Rectal smooth muscle tissue (tissue), 1 donor: Measurements from ENCODE around the gene CCDC116.
"Not testable (repeated sequence)": the region's sequence is repeated elsewhere in the genome, so short reads cannot be mapped to it uniquely, and the experiment has no call there.

Source experiments
- H3K27ac ChIP-seq: one replicate; pipeline ENCODE4 v1.7.0; 2013; ENCODE audit warnings: low read depth, low read length, inconsistent platforms
- H3K27me3 ChIP-seq: one replicate; pipeline ENCODE4 v1.7.0; 2013; ENCODE audit warnings: low read length; ENCODE audit not compliant: control insufficient read depth, insufficient read depth
- H3K36me3 ChIP-seq: one replicate; pipeline ENCODE4 v1.7.0; 2013; ENCODE audit warnings: low read length; ENCODE audit not compliant: control insufficient read depth, insufficient read depth
- H3K4me1 ChIP-seq: one replicate; pipeline ENCODE4 v1.7.0; 2013; ENCODE audit warnings: low read length; ENCODE audit not compliant: control insufficient read depth, insufficient read depth
- H3K4me3 ChIP-seq: one replicate; pipeline ENCODE4 v1.7.0; 2013; ENCODE audit warnings: low read length
- H3K9ac ChIP-seq: one replicate; pipeline ENCODE4 v1.7.0; 2013; ENCODE audit warnings: low read length

The CCDC116 gene

GRCh38 chr22:21641417-21641788 is 8.8 kb downstream of the CCDC116 start:
- Histone ChIP-seq H3K9ac (no peak overlapping the region), H3K27me3 (no peaks in the 10 kb centered on the region), H3K4me3 (peak overlapping the region; percentile 71), H3K4me1 (peaks cover 4% of the 10 kb centered on the region), H3K36me3 (no peaks in the 10 kb centered on the region), H3K27ac (no peak overlapping the region)

GRCh38 chr22:21641789-21642583 is 9.4 kb downstream of the CCDC116 start, which contains the start of gene SDF2L1:
Gene SDF2L1, plus strand, starts transcription at chr22:21642302. Its CDS starts 35 bp downstream, at chr22:21642337.
- no peaks in the 10 kb centered on the region for H3K36me3 ChIP-seq
- peaks cover 4% of the 10 kb centered on the region for H3K4me1 ChIP-seq
- H3K27ac ChIP-seq, result peak within 1 kb of the TSS; percentile 12
- peak within 1 kb of the TSS; percentile 29 for H3K9ac ChIP-seq
- H3K27me3 ChIP-seq, result no peaks in the 10 kb centered on the region
- H3K4me3 ChIP-seq, result peak within 1 kb of the TSS; percentile 84

- Histone ChIP-seq H3K36me3 (no peaks in the 10 kb centered on the region), H3K27me3 (no peaks in the 10 kb centered on the region), H3K27ac (peak overlapping the region; percentile 12), H3K4me3 (peak overlapping the region; percentile 84), H3K9ac (peak overlapping the region; percentile 27), H3K4me1 (peaks cover 4% of the 10 kb centered on the region)
Measured at GRCh38 chr22:21642584-21643448, 10.3 kb downstream of the CCDC116 start.

GRCh38 chr22:21643533-21644357 is 11.2 kb downstream of the CCDC116 start:
- Histone ChIP-seq H3K9ac (no peak overlapping the region), H3K27ac (no peak overlapping the region), H3K4me3 (peak overlapping the region; percentile 84), H3K36me3 (no peaks in the 10 kb centered on the region), H3K4me1 (peaks cover 4% of the 10 kb centered on the region), H3K27me3 (no peaks in the 10 kb centered on the region)

GRCh38 chr22:21645513-21645912 is 13.0 kb downstream of the CCDC116 start:
- not testable (repeated sequence) for H3K27me3 ChIP-seq, H3K4me1 ChIP-seq, H3K36me3 ChIP-seq, H3K27ac ChIP-seq, H3K4me3 ChIP-seq, H3K9ac ChIP-seq

- Histone ChIP-seq H3K4me3 (no peak overlapping the region), H3K9ac (no peak overlapping the region), H3K27ac (no peak overlapping the region), H3K27me3 (no peaks in the 10 kb centered on the region), H3K36me3 (no peaks in the 10 kb centered on the region), H3K4me1 (peaks cover 7% of the 10 kb centered on the region)
Measured at GRCh38 chr22:21646608-21647590, 14.3 kb downstream of the CCDC116 start.

GRCh38 chr22:21650280-21650679 is 17.7 kb downstream of the CCDC116 start:
- Histone ChIP-seq H3K4me3 (no peak overlapping the region), H3K36me3 (no peaks in the 10 kb centered on the region), H3K4me1 (peaks cover 3% of the 10 kb centered on the region), H3K9ac (no peak overlapping the region), H3K27me3 (no peaks in the 10 kb centered on the region), H3K27ac (no peak overlapping the region)

GRCh38 chr22:21650823-21651520 is 18.4 kb downstream of the CCDC116 start:
- Histone ChIP-seq H3K4me1 (peaks cover 3% of the 10 kb centered on the region), H3K4me3 (peak overlapping the region; percentile 76), H3K27ac (no peak overlapping the region), H3K36me3 (no peaks in the 10 kb centered on the region), H3K27me3 (no peaks in the 10 kb centered on the region), H3K9ac (no peak overlapping the region)

GRCh38 chr22:21651521-21652009 is 19.0 kb downstream of the CCDC116 start:
- Histone ChIP-seq H3K36me3 (no peaks in the 10 kb centered on the region), H3K27me3 (no peaks in the 10 kb centered on the region), H3K4me1 (peaks cover 3% of the 10 kb centered on the region), H3K9ac (no peak overlapping the region), H3K4me3 (peak overlapping the region; percentile 76), H3K27ac (no peak overlapping the region)

- Histone ChIP-seq H3K9ac (no peak overlapping the region), H3K27ac (no peak overlapping the region), H3K36me3 (no peaks in the 10 kb centered on the region)
Measured at GRCh38 chr22:21652010-21652546, 19.5 kb downstream of the CCDC116 start.

More at GRCh38 chr22:21652010-21652546, 19.5 kb downstream of the CCDC116 start:
- H3K4me3 ChIP-seq, result peak overlapping the region; percentile 76
- H3K27me3 ChIP-seq, result no peaks in the 10 kb centered on the region
- peaks cover 3% of the 10 kb centered on the region for H3K4me1 ChIP-seq
